ENCODE data around the gene HDAC9.

GRCh38 chr7:18916826-18917225 lies 421.3 kb downstream of the HDAC9 start:
- no peak for TF ChIP-seq POLR2AphosphoS5 (IDR thresholded peaks at IDR 0.05; ENCODE audit: low read depth, low read length)
- no peak for TF ChIP-seq TAF1 (IDR thresholded peaks at IDR 0.05; ENCODE audit: borderline replicate concordance, low read depth, low read length)
- no peak for TF ChIP-seq POLR2A (IDR thresholded peaks at IDR 0.05; ENCODE audit: low read depth, low read length)

Measured in GM12892 (cell line).